H9 (cell line): ENCODE data around the gene TSPO2. TPM values are rescaled to one million over a fixed set of nuclear protein-coding genes. Genes with fewer than 3 reads are reported as not detected.

Experiments used
- DNase-seq: peaks from one replicate; pipeline ENCODE4 v3.0.0-alpha.2; 2017
- H2AFZ ChIP-seq: one replicate; pipeline ENCODE4 v1.6.1; 2013; ENCODE audit warnings: mild to moderate bottlenecking, low read length, control low read depth, moderate library complexity
- H2AK5ac ChIP-seq: 2 replicates; pipeline ENCODE4 v1.6.1; 2013; ENCODE audit warnings: low read length, control low read depth, mixed read lengths; ENCODE audit not compliant: insufficient read length
- H2BK120ac ChIP-seq: one replicate; pipeline ENCODE4 v1.6.1; 2013; ENCODE audit warnings: low read depth, mild to moderate bottlenecking, low read length, control low read depth, inconsistent platforms; ENCODE audit not compliant: poor library complexity, severe bottlenecking
- H2BK12ac ChIP-seq: 2 replicates; pipeline ENCODE4 v1.6.1; 2013; ENCODE audit warnings: low read length, control low read depth, mixed read lengths, low read depth; ENCODE audit not compliant: insufficient read length
- H2BK15ac ChIP-seq: 2 replicates; pipeline ENCODE4 v1.6.1; 2013; ENCODE audit warnings: low read depth, low read length, control low read depth
- H2BK20ac ChIP-seq: one replicate; pipeline ENCODE4 v1.6.1; 2013; ENCODE audit warnings: low read depth, mild to moderate bottlenecking, low read length, control low read depth, inconsistent platforms; ENCODE audit not compliant: poor library complexity, severe bottlenecking
- H2BK5ac ChIP-seq: 2 replicates; pipeline ENCODE4 v1.6.1; 2013; ENCODE audit warnings: low read length, control low read depth, mixed read lengths; ENCODE audit not compliant: insufficient read length
- H3K14ac ChIP-seq: 2 replicates; pipeline ENCODE4 v1.6.1; 2013; ENCODE audit warnings: low read length, control low read depth; ENCODE audit not compliant: insufficient read depth
- H3K18ac ChIP-seq: 2 replicates; pipeline ENCODE4 v1.6.1; 2013; ENCODE audit warnings: low read depth, mild to moderate bottlenecking, mixed read lengths, low read length, control low read depth; ENCODE audit not compliant: insufficient read length
- H3K23ac ChIP-seq: 2 replicates; pipeline ENCODE4 v1.6.1; 2013; ENCODE audit warnings: low read length, control low read depth, mixed read lengths, low read depth; ENCODE audit not compliant: insufficient read length
- H3K23me2 ChIP-seq: 2 replicates; pipeline ENCODE4 v1.6.1; 2013; ENCODE audit warnings: low read depth, mild to moderate bottlenecking, mixed read lengths, low read length, control low read depth; ENCODE audit not compliant: insufficient read length, poor library complexity, severe bottlenecking
- H3K27ac ChIP-seq: 2 replicates; pipeline ENCODE4 v1.5.1; 2013; ENCODE audit warnings: low read length, control low read depth, mixed read lengths, low read depth; ENCODE audit not compliant: insufficient read length
- H3K27me3 ChIP-seq: 2 replicates; pipeline ENCODE4 v1.6.1; 2013; ENCODE audit warnings: low read length, control low read depth, inconsistent platforms; ENCODE audit not compliant: insufficient read depth
- H3K4ac ChIP-seq: 2 replicates; pipeline ENCODE4 v1.6.1; 2013; ENCODE audit warnings: low read depth, mild to moderate bottlenecking, control low read depth, inconsistent platforms, low read length, moderate library complexity
- H3K4me1 ChIP-seq: 2 replicates; pipeline ENCODE4 v1.6.1; 2013; ENCODE audit warnings: low read length, control low read depth, inconsistent platforms; ENCODE audit not compliant: insufficient read depth
- H3K4me2 ChIP-seq: 2 replicates; pipeline ENCODE4 v1.6.1; 2013; ENCODE audit warnings: low read length, control low read depth, mixed read lengths; ENCODE audit not compliant: insufficient read length, insufficient read depth
- H3K56ac ChIP-seq: 2 replicates; pipeline ENCODE4 v1.6.1; 2013; ENCODE audit warnings: low read depth, mild to moderate bottlenecking, mixed read lengths, low read length, control low read depth; ENCODE audit not compliant: insufficient read length
- H3K79me1 ChIP-seq: 2 replicates; pipeline ENCODE4 v1.6.1; 2013; ENCODE audit warnings: low read depth, mild to moderate bottlenecking, moderate library complexity, low read length, control low read depth, inconsistent platforms; ENCODE audit not compliant: insufficient read depth, poor library complexity, severe bottlenecking
- H3K79me2 ChIP-seq: 2 replicates; pipeline ENCODE4 v1.6.1; 2013; ENCODE audit warnings: low read length, control low read depth, inconsistent platforms; ENCODE audit not compliant: insufficient read depth
- H3K9ac ChIP-seq: 2 replicates; pipeline ENCODE4 v1.6.1; 2013; ENCODE audit warnings: low read length, control low read depth, mixed read lengths; ENCODE audit not compliant: insufficient read length; ENCODE audit errors: extremely low read depth
- H3K9me3 ChIP-seq: one replicate; pipeline ENCODE4 v1.6.1; 2013; ENCODE audit warnings: low read depth, low read length, inconsistent platforms; ENCODE audit not compliant: control insufficient read depth
- H3T11ph ChIP-seq: one replicate; pipeline ENCODE4 v1.6.1; 2013; ENCODE audit warnings: mild to moderate bottlenecking, low read length, control low read depth, inconsistent platforms
- H4K20me1 ChIP-seq: one replicate; pipeline ENCODE4 v1.6.1; 2013; ENCODE audit not compliant: control insufficient read depth, insufficient read length, insufficient read depth
- H4K5ac ChIP-seq: 2 replicates; pipeline ENCODE4 v1.6.1; 2013; ENCODE audit warnings: low read depth, mild to moderate bottlenecking, mixed read lengths, low read length, control low read depth; ENCODE audit not compliant: insufficient read length
- H4K8ac ChIP-seq: replicated peaks from 2 replicates; pipeline ENCODE4 v1.6.1; 2013; ENCODE audit warnings: low read length, control low read depth, mixed read lengths, low read depth; ENCODE audit not compliant: insufficient read length
- H4K91ac ChIP-seq: 2 replicates; pipeline ENCODE4 v1.6.1; 2013; ENCODE audit warnings: low read depth, mild to moderate bottlenecking, moderate library complexity, mixed read lengths, low read length, control low read depth; ENCODE audit not compliant: insufficient read length
- H3K27ac Mint-ChIP-seq, 3 experiments: 2 replicates in 2 of 3; 3 replicates in 1 of 3; pipeline ENCODE4 v1.8.0; 2020 to 2021; ENCODE audit warnings: mixed read lengths in 3 of 3, mild to moderate bottlenecking in 1 of 3, moderate library complexity in 1 of 3
- H3K27me3 Mint-ChIP-seq: 2 replicates; pipeline ENCODE4 v1.8.0; 2021; ENCODE audit warnings: low read depth, mild to moderate bottlenecking, moderate library complexity, mixed read lengths
- H3K36me3 Mint-ChIP-seq, 3 experiments: 2 replicates in 2 of 3; 3 replicates in 1 of 3; pipeline ENCODE4 v1.8.0; 2020 to 2021; ENCODE audit warnings: low read depth in 3 of 3, mixed read lengths in 3 of 3; ENCODE audit not compliant: insufficient read depth in 1 of 3
- H3K4me1 Mint-ChIP-seq, 2 experiments: 2 replicates each; pipeline ENCODE4 v1.8.0; 2020; ENCODE audit warnings: mixed read lengths in 2 of 2
- H3K4me3 Mint-ChIP-seq, 2 experiments: 2 replicates in 1 of 2; 3 replicates in 1 of 2; pipeline ENCODE4 v1.8.0; 2020 to 2021; ENCODE audit warnings: mild to moderate bottlenecking in 2 of 2, mixed read lengths in 2 of 2, moderate library complexity in 1 of 2
- H3K9me3 Mint-ChIP-seq, 2 experiments: 2 replicates in 1 of 2; 3 replicates in 1 of 2; pipeline ENCODE4 v1.8.0; 2020; ENCODE audit warnings: mild to moderate bottlenecking in 2 of 2, mixed read lengths in 2 of 2, moderate library complexity in 1 of 2
- total RNA-seq: library from RNA; stranded (reverse); gene quantifications from 2 replicates; pipeline ENCODE4 v1.2.1, GENCODE V29; 2021
- TF ChIP-seq, protein P1 (sequence below): fragments of 200-600 bp; sonication (generic); conservative IDR thresholded peaks from 3 replicates; pipeline ENCODE4 v1.8.0; 2021; ENCODE audit warnings: antibody characterized with exemption, mild to moderate bottlenecking

The TSPO2 gene
- total RNA-seq, 1 experiment from 2014 or later, result not detected

DNA sequence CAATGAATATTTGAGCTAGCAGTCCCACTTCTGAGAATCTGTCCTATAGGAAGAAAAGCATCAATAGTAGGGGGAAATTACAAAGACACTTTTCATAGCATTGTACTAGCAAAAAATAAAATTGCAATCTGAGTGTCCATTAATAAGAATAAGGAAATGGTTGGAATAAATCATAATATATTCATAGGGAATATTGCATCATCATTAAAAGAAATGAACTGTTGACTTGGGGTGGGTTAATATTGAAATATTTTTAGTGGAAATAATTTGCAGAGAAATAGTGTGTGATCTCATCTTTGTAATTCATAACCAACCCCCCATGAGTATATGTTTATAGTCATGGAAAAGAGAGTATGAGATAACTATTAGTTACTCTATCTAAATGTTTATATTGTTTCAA, 42.9 kb downstream of the TSPO2 start:
- Histone ChIP-seq H3K23ac (no peak overlapping the region), H2BK15ac (no peak overlapping the region), H3T11ph (no peak overlapping the region), H3K18ac (no peak overlapping the region), H2BK12ac (no peak overlapping the region), H2BK20ac (no peak overlapping the region), H4K91ac (no peak overlapping the region), H4K20me1 (peaks cover 2% of the 10 kb centered on the region), H2BK5ac (no peak overlapping the region), H3K27me3 (no peaks in the 10 kb centered on the region), H3K79me1 (peaks cover 2% of the 10 kb centered on the region), H3K4me1 (no peaks in the 10 kb centered on the region), H3K9ac (no peak overlapping the region), H3K23me2 (no peaks in the 10 kb centered on the region), H4K5ac (no peak overlapping the region), H4K8ac (no peak overlapping the region), H3K79me2 (0 out of 2 replicates have a peak, but pooled peaks cover 2% of the 10 kb centered on the region), H3K4ac (no peak overlapping the region), H2BK120ac (no peak overlapping the region), H3K27ac (no peak overlapping the region), H3K4me2 (no peak overlapping the region), H3K9me3 (no peaks in the 10 kb centered on the region), H3K14ac (no peak overlapping the region), H3K56ac (no peak overlapping the region), H2AFZ (no peak overlapping the region), H2AK5ac (no peak overlapping the region)
- H3K36me3 Mint-ChIP-seq, result peaks cover 31 to 86% (median 84%) of the 10 kb centered on the region in 3 experiments; a peak in 6 of 7 replicates
- no peak overlapping the region for H3K4me3 Mint-ChIP-seq
- no peak for DNase-seq
- H3K27ac Mint-ChIP-seq, result no peak overlapping the region
- H3K9me3 Mint-ChIP-seq, result no peaks in the 10 kb centered on the region
- no peaks in the 10 kb centered on the region for H3K27me3 Mint-ChIP-seq
- H3K4me1 Mint-ChIP-seq, result peaks cover 2 to 8% of the 10 kb centered on the region in 2 experiments; a peak in 2 of 4 replicates
- TF ChIP-seq, protein P1, sequence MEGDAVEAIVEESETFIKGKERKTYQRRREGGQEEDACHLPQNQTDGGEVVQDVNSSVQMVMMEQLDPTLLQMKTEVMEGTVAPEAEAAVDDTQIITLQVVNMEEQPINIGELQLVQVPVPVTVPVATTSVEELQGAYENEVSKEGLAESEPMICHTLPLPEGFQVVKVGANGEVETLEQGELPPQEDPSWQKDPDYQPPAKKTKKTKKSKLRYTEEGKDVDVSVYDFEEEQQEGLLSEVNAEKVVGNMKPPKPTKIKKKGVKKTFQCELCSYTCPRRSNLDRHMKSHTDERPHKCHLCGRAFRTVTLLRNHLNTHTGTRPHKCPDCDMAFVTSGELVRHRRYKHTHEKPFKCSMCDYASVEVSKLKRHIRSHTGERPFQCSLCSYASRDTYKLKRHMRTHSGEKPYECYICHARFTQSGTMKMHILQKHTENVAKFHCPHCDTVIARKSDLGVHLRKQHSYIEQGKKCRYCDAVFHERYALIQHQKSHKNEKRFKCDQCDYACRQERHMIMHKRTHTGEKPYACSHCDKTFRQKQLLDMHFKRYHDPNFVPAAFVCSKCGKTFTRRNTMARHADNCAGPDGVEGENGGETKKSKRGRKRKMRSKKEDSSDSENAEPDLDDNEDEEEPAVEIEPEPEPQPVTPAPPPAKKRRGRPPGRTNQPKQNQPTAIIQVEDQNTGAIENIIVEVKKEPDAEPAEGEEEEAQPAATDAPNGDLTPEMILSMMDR, result no peak
